NCI-H2171 treated with DMSO at 0.1 percent for 48 hours (cell line): Measurements from ENCODE around the gene NUP62CL.
"Not testable (repeated sequence)": the region's sequence is repeated elsewhere in the genome, so short reads cannot be mapped to it uniquely, and the experiment has no call there.

Experiments used
- DNase-seq: peaks from one replicate; lab custom pipeline; 2025; lab: John Stamatoyannopoulos, UW

NUP62CL gene, protein sequence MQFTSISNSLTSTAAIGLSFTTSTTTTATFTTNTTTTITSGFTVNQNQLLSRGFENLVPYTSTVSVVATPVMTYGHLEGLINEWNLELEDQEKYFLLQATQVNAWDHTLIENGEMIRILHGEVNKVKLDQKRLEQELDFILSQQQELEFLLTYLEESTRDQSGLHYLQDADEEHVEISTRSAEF

GRCh38 chrX:107205770-107206696 is at the start of gene NUP62CL, which contains the start of gene DNAAF6:
NUP62CL (minus strand) TSS chrX:107206433; CDS start chrX:107175146, 31,287 bp downstream.
DNAAF6 (plus strand) TSS chrX:107206611; CDS start chrX:107212876, 6,265 bp downstream.
- peak; percentile 50 for DNase-seq

DNA sequence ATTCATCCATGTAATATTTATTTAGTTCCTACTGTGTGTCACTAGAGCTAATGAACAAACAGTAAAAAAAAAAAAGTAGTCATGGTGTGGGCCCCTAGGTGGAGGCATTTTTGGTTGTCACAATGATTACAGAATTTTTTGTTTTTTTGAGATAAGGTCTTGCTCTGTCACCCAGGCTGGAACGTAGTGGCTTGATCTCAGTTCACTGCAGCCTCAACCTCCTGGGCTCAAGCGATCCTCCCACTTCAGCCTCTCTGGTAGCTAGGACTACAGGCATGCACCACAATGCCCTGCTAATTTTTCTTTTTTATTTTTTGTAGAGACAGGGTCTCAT is 22.2 kb upstream of the NUP62CL start:
- no peak for DNase-seq

GRCh38 chrX:107227780-107228485 is 21.7 kb upstream of the NUP62CL start:
- no peak for DNase-seq

GRCh38 chrX:107226757-107227156 is 20.5 kb upstream of the NUP62CL start:
- peak; percentile 4 for DNase-seq

- no peak for DNase-seq
These were observed 7.2 kb upstream of the NUP62CL start for GRCh38 chrX:107213477-107213876.

GRCh38 chrX:107207943-107208342 is 1.7 kb upstream of the NUP62CL start:
- DNase-seq: no peak

DNA sequence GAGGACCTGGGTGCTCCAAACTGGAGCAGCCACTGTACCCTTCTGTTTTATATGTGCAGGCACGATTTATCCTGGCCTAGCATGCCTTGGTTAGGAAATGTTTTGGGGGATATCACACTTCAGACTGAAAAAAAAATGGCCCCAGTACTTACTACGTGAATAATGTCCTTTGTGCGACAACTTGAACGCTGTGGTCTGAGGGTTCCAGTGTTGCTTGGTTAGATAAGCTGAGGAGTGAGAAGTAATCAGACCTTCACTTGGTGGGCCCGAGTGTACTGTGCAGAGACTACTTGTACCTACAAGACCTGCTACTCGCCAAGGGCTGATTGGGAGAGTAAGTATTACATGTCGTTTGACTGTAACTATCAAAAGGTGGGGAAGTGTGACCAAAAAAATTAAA is 856 bp upstream of the NUP62CL start:
- no peak for DNase-seq

- DNase-seq: no peak
These were observed 448 bp upstream of the NUP62CL start for GRCh38 chrX:107206697-107207065.

- DNase-seq: no peak
These were observed 2.1 kb downstream of the NUP62CL start for GRCh38 chrX:107204068-107204605.

- DNase-seq: no peak
These were observed 6.7 kb downstream of the NUP62CL start for GRCh38 chrX:107199491-107199890.

- not testable (repeated sequence) for DNase-seq
These were observed 8.2 kb downstream of the NUP62CL start for GRCh38 chrX:107198074-107198473.

DNA sequence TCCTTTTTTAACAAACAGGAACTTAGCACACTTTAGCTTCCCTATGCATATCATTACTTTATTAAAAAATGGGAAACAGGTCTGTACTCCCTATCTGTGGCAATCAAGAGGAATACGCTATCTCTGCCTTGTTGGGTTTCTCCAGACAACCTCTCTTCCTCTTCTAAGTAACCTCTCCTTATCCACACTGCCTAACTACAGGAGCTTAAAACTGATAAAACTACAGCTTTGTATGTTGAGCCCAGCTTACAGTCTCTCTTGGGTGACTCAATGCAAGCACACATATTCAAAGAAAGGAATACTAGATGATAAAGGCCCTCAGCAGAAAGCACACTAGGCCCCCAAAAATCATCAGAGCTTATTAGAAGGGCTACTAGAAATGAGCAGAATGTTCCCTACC is 8.9 kb downstream of the NUP62CL start:
- no peak for DNase-seq

GRCh38 chrX:107171369-107172102 is 34.7 kb downstream of the NUP62CL start:
- no peak for DNase-seq

DNA sequence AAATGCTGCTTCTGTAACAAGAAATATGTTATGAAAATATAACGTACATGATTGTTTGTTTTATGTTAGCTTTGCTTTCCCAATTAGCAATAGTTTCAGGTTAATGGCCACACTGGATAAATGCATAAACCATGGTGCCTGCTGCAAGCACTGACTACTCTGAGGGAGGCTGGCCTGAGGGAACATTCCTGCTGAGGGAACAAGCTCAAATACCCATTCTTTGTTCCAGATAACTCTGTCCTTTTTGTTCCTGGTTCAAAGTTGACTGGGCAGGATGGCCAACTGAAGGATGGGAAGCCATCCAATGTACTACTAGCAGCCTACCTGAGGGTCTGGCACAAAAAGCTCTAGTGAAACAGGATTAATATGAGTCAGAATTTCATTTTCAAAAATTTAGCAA is 37.5 kb downstream of the NUP62CL start:
- no peak for DNase-seq

DNA sequence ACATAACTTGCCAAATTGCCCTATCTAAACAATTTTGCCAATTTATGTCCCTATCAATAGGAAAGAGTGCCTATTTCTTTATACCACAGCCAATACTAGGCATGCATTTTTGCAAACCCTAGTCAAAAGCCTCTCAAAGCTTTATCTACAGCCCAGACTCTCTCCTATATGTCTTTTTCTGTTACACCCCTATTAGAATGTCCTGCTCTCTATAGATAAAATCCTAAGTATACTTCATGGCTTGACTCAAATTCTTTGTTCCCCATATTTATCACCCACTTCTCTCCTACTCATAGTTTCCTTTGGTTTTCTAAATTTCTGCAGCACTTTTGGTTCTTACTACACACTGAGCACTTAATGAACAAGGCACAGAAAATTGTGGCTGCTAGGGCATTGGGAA is 38.0 kb downstream of the NUP62CL start:
- no peak for DNase-seq

GRCh38 chrX:107167163-107167921 is 38.9 kb downstream of the NUP62CL start:
- no peak for DNase-seq

GRCh38 chrX:107157618-107158017 is 48.6 kb downstream of the NUP62CL start:
- not testable (repeated sequence) for DNase-seq

- DNase-seq: peak; percentile 7
These were observed 50.4 kb downstream of the NUP62CL start for GRCh38 chrX:107155621-107156430.

GRCh38 chrX:107154787-107155620 is 51.2 kb downstream of the NUP62CL start:
- DNase-seq: no peak
